ENCODE data around the gene FAM240A.

FAM240A gene

GRCh38 chr3:46593274-46593862 is 19.0 kb upstream of the FAM240A start:
- no peak for DNase-seq (ENCODE audit: low read depth)
- TF ChIP-seq, protein P1, sequence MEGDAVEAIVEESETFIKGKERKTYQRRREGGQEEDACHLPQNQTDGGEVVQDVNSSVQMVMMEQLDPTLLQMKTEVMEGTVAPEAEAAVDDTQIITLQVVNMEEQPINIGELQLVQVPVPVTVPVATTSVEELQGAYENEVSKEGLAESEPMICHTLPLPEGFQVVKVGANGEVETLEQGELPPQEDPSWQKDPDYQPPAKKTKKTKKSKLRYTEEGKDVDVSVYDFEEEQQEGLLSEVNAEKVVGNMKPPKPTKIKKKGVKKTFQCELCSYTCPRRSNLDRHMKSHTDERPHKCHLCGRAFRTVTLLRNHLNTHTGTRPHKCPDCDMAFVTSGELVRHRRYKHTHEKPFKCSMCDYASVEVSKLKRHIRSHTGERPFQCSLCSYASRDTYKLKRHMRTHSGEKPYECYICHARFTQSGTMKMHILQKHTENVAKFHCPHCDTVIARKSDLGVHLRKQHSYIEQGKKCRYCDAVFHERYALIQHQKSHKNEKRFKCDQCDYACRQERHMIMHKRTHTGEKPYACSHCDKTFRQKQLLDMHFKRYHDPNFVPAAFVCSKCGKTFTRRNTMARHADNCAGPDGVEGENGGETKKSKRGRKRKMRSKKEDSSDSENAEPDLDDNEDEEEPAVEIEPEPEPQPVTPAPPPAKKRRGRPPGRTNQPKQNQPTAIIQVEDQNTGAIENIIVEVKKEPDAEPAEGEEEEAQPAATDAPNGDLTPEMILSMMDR (IDR thresholded peaks at IDR 0.05; ENCODE audit: insufficient read depth, low read depth, low read length, missing control alignments), result no peak
- no peak overlapping the region for H3K4me3 ChIP-seq (ENCODE audit: low read depth, low read length)

GRCh38 chr3:46593979-46594378 is 18.3 kb upstream of the FAM240A start:
- H3K4me3 ChIP-seq (ENCODE audit: low read depth, low read length), result no peak overlapping the region
- TF ChIP-seq, protein P1 (IDR thresholded peaks at IDR 0.05; ENCODE audit: insufficient read depth, low read depth, low read length, missing control alignments), result no peak
- DNase-seq (ENCODE audit: low read depth), result no peak

GRCh38 chr3:46594723-46595122 is 17.6 kb upstream of the FAM240A start:
- no peak overlapping the region for H3K4me3 ChIP-seq (ENCODE audit: low read depth, low read length)
- TF ChIP-seq, protein P1 (IDR thresholded peaks at IDR 0.05; ENCODE audit: insufficient read depth, low read depth, low read length, missing control alignments), result no peak
- DNase-seq (ENCODE audit: low read depth), result no peak

GRCh38 chr3:46595819-46596314 is 16.5 kb upstream of the FAM240A start:
- H3K4me3 ChIP-seq (ENCODE audit: low read depth, low read length), result no peak overlapping the region
- DNase-seq (ENCODE audit: low read depth), result no peak
- TF ChIP-seq, protein P1 (IDR thresholded peaks at IDR 0.05; ENCODE audit: insufficient read depth, low read depth, low read length, missing control alignments), result no peak

DNA sequence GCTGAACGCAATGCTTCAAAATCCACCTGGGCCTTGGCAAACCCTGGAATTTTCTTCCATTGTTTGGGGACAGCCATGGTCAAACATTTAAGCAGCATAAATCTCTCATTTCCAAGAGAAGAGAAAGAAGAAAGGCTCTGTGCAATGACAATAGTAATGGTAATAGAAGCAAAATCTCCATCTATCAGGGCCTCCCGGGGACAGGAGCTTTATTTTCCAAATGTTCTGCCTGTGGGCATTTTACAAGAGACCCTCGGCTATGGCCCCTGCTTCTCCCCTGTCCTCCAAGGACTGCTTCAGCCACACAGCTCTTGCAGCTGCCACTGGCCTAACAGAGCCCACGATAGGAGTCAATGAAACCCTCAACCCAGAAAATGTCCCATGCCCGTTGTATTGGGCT is 12.7 kb upstream of the FAM240A start:
- H3K4me3 ChIP-seq (ENCODE audit: low read depth, low read length), result no peak overlapping the region
- TF ChIP-seq, protein P1 (IDR thresholded peaks at IDR 0.05; ENCODE audit: insufficient read depth, low read depth, low read length, missing control alignments), result no peak
- DNase-seq (ENCODE audit: low read depth), result no peak

DNA sequence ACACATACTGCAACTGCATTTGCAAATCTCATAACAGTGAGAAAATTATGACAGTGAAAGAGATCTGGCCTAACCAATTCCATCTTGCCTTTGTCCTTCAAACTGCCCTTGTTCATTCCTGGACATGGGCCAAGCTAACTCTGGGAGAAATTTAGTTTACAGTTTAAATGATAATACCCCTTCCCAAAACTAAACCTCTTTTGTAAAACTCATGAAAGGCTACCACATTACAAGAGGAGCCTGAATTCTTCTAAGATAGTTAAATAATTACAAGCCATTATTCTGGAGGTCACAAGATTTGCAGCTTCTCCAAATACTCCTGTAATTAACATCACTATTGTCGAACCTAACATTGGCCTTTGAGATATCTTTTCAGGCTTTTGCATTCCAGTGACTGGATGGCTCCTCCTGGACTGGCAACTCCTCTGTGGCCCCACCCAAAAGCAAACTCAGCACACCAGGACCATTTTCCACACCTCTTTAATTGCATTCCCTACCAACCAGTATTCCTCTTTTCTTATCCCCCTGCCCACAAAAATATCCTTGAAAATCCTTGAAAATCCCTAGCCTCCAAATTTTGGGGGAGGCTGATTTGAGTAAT is 8.8 kb upstream of the FAM240A start:
- DNase-seq (ENCODE audit: low read depth), result no peak
- H3K4me3 ChIP-seq (ENCODE audit: low read depth, low read length), result no peak overlapping the region
- TF ChIP-seq, protein P1 (IDR thresholded peaks at IDR 0.05; ENCODE audit: insufficient read depth, low read depth, low read length, missing control alignments), result no peak

DNA sequence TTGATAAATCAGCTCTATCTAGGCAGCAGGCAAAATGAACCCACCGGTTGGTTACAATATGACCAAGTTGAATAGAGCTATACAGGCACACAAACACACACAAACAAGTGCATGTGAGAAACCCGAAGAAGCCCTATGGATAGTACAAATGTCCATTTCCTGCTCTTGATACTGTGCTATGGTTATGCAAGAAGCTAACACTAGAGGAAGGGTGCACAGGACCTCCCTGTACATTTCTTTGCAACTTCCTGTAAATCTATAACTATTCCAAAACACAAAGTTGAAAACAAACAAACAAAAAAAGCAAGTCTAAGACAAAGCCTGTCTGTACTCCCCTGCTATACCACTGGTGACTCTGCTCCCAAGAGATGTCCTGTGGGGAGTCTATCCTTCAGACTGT is 8.2 kb upstream of the FAM240A start:
- no peak for DNase-seq (ENCODE audit: low read depth)
- TF ChIP-seq, protein P1 (IDR thresholded peaks at IDR 0.05; ENCODE audit: insufficient read depth, low read depth, low read length, missing control alignments), result no peak
- no peak overlapping the region for H3K4me3 ChIP-seq (ENCODE audit: low read depth, low read length)
